ENCODE data around the gene TBC1D10A.

Gene TBC1D10A

GRCh38 chr22:30265131-30265720 lies 61.5 kb downstream of the TBC1D10A start:
- no peak overlapping the region for H3K4me3 ChIP-seq (ENCODE audit: low read depth, low read length)
- H3K4me1 ChIP-seq (ENCODE audit: control insufficient read depth, insufficient read depth, low read length) = no peaks in the 10 kb centered on the region
- H3K9me3 ChIP-seq (ENCODE audit: control insufficient read depth, insufficient read depth, low read depth, low read length) = no peaks in the 10 kb centered on the region
- no peak overlapping the region for H3K27ac ChIP-seq (ENCODE audit: extremely low read depth, low read depth, low read length)
- H3K36me3 ChIP-seq (ENCODE audit: control insufficient read depth in 2 of 2, insufficient read depth in 1 of 2, low read length in 2 of 2) = no peaks in the 10 kb centered on the region
- no peak for TF ChIP-seq ZNF837 (tag by site-specific recombination; IDR thresholded peaks at IDR 0.05)
- TF ChIP-seq ZBTB20 (tag by site-specific recombination; IDR thresholded peaks at IDR 0.05) = no peak
- TF ChIP-seq HOXC10 (CRISPR knock-in tag; IDR thresholded peaks at IDR 0.05) = no peak
- TF ChIP-seq ZNF433 (tag by site-specific recombination; IDR thresholded peaks at IDR 0.05; ENCODE audit: low read depth) = no peak
- TF ChIP-seq YY2 (tag by site-specific recombination; IDR thresholded peaks at IDR 0.05) = no peak
- TF ChIP-seq ZNF792 (tag by site-specific recombination; IDR thresholded peaks at IDR 0.05) = no peak
- TF ChIP-seq OSR2 (tag by site-specific recombination; IDR thresholded peaks at IDR 0.05) = no peak
- no peak for TF ChIP-seq ZFP41 (tag by site-specific recombination; IDR thresholded peaks at IDR 0.05; ENCODE audit: borderline replicate concordance)
- TF ChIP-seq ZSCAN23 (tag by site-specific recombination; IDR thresholded peaks at IDR 0.05) = no peak
- TF ChIP-seq ZXDB (tag by site-specific recombination; IDR thresholded peaks at IDR 0.05) = no peak
- no peak for TF ChIP-seq ZSCAN18 (tag by site-specific recombination; IDR thresholded peaks at IDR 0.05)
- POLR2A ChIA-PET = no interaction called here
- CTCF ChIA-PET = interaction anchor here (0.6 to 3.4 kb wide), 6 partner anchors 15 to 581 kb away, joined by 3 to 54 read pairs (median 4); partner anchors contain the start of gene TBC1D10A

GRCh38 chr22:30263883-30264282 lies 62.9 kb downstream of the TBC1D10A start:
- POLR2A ChIA-PET = interaction anchor here (1.4 to 1.9 kb wide), 2 partner anchors 93 to 123 kb away, joined by 3 to 7 read pairs; partner anchors contain the start of genes CCDC157, RNF215 and SF3A1
- no peaks in the 10 kb centered on the region for H3K9me3 ChIP-seq (ENCODE audit: control insufficient read depth, insufficient read depth, low read depth, low read length)
- H3K4me3 ChIP-seq (ENCODE audit: low read depth, low read length) = no peak overlapping the region
- CTCF ChIA-PET = interaction anchor here (0.7 to 3.4 kb wide), 20 partner anchors 9 to 868 kb away, joined by 3 to 54 read pairs (median 5); partner anchors contain the start of gene TBC1D10A
- H3K4me1 ChIP-seq (ENCODE audit: control insufficient read depth, insufficient read depth, low read length) = no peaks in the 10 kb centered on the region
- no peak overlapping the region for H3K27ac ChIP-seq (ENCODE audit: extremely low read depth, low read depth, low read length)
- no peaks in the 10 kb centered on the region for H3K36me3 ChIP-seq (ENCODE audit: control insufficient read depth in 2 of 2, insufficient read depth in 1 of 2, low read length in 2 of 2)
- TF ChIP-seq, protein P1, sequence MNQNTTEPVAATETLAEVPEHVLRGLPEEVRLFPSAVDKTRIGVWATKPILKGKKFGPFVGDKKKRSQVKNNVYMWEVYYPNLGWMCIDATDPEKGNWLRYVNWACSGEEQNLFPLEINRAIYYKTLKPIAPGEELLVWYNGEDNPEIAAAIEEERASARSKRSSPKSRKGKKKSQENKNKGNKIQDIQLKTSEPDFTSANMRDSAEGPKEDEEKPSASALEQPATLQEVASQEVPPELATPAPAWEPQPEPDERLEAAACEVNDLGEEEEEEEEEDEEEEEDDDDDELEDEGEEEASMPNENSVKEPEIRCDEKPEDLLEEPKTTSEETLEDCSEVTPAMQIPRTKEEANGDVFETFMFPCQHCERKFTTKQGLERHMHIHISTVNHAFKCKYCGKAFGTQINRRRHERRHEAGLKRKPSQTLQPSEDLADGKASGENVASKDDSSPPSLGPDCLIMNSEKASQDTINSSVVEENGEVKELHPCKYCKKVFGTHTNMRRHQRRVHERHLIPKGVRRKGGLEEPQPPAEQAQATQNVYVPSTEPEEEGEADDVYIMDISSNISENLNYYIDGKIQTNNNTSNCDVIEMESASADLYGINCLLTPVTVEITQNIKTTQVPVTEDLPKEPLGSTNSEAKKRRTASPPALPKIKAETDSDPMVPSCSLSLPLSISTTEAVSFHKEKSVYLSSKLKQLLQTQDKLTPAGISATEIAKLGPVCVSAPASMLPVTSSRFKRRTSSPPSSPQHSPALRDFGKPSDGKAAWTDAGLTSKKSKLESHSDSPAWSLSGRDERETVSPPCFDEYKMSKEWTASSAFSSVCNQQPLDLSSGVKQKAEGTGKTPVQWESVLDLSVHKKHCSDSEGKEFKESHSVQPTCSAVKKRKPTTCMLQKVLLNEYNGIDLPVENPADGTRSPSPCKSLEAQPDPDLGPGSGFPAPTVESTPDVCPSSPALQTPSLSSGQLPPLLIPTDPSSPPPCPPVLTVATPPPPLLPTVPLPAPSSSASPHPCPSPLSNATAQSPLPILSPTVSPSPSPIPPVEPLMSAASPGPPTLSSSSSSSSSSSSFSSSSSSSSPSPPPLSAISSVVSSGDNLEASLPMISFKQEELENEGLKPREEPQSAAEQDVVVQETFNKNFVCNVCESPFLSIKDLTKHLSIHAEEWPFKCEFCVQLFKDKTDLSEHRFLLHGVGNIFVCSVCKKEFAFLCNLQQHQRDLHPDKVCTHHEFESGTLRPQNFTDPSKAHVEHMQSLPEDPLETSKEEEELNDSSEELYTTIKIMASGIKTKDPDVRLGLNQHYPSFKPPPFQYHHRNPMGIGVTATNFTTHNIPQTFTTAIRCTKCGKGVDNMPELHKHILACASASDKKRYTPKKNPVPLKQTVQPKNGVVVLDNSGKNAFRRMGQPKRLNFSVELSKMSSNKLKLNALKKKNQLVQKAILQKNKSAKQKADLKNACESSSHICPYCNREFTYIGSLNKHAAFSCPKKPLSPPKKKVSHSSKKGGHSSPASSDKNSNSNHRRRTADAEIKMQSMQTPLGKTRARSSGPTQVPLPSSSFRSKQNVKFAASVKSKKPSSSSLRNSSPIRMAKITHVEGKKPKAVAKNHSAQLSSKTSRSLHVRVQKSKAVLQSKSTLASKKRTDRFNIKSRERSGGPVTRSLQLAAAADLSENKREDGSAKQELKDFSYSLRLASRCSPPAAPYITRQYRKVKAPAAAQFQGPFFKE (tag by site-specific recombination; IDR thresholded peaks at IDR 0.05; ENCODE audit: borderline replicate concordance) = no peak
- TF ChIP-seq IKZF3 (tag by site-specific recombination; IDR thresholded peaks at IDR 0.05) = no peak
- no peak for TF ChIP-seq PRDM10 (tag by site-specific recombination; IDR thresholded peaks at IDR 0.05)
- TF ChIP-seq ZBTB8A (tag by site-specific recombination; IDR thresholded peaks at IDR 0.05) = no peak
- TF ChIP-seq ZNF146 (tag by site-specific recombination; IDR thresholded peaks at IDR 0.05) = no peak
- no peak for TF ChIP-seq ZBTB21 (tag by site-specific recombination; IDR thresholded peaks at IDR 0.05)
- TF ChIP-seq ZBTB10 (tag by site-specific recombination; IDR thresholded peaks at IDR 0.05) = no peak
- no peak for TF ChIP-seq ZNF426 (tag by site-specific recombination; IDR thresholded peaks at IDR 0.05)
- TF ChIP-seq, protein P2, sequence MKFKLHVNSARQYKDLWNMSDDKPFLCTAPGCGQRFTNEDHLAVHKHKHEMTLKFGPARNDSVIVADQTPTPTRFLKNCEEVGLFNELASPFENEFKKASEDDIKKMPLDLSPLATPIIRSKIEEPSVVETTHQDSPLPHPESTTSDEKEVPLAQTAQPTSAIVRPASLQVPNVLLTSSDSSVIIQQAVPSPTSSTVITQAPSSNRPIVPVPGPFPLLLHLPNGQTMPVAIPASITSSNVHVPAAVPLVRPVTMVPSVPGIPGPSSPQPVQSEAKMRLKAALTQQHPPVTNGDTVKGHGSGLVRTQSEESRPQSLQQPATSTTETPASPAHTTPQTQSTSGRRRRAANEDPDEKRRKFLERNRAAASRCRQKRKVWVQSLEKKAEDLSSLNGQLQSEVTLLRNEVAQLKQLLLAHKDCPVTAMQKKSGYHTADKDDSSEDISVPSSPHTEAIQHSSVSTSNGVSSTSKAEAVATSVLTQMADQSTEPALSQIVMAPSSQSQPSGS (tag by site-specific recombination; IDR thresholded peaks at IDR 0.05; ENCODE audit: low read depth) = no peak
